HCT116 (cell line): ENCODE results near the gene HES2. TPM values are rescaled to one million over a fixed set of nuclear protein-coding genes. Genes with fewer than 3 reads are reported as not detected.

Experiments
- ATAC-seq: fragments of 200-7000 bp; cut with Tn5 transposase; 2 replicates; pipeline ENCODE4 v1.9.1; 2020; ENCODE audit warnings: mild to moderate bottlenecking, moderate library complexity
- BruUV-seq: library from RNA; stranded (reverse); fragments of 400-500 nt; replicated peaks from 2 replicates; lab custom pipeline; 2021; lab: Mats Ljungman, UMichigan
- CTCF ChIA-PET: fragments of 300-600 bp; sonication (Branson Sonifier 250); formaldehyde crosslinking; loops from one replicate; lab custom pipeline; 2021; ENCODE audit warnings: antibody characterized with exemption; lab: Charles Lee
- POLR2A ChIA-PET: fragments of 300-600, 350-600 bp; sonication (Branson Sonifier 250); formaldehyde crosslinking; loops from one replicate; lab custom pipeline; 2021; ENCODE audit warnings: antibody characterized with exemption; lab: Charles Lee
- RAD21 ChIA-PET, 2 experiments: fragments of 300-600 bp; sonication (Branson Sonifier 250); formaldehyde crosslinking; loops; one replicate each; lab custom pipeline; 2023; ENCODE audit warnings: low total read pairs in 2 of 2; ENCODE audit not compliant: uncharacterized antibody in 2 of 2, unreplicated experiment in 2 of 2, low non-redundant PET in 1 of 2; lab: Charles Lee
- DNase-seq: peaks from one replicate; pipeline ENCODE4 v3.0.0-alpha.2; 2010; ENCODE audit warnings: low read depth, low spot score
- H2AFZ ChIP-seq: fragments of 200-600 bp; shearing (Covaris generic), sonication (generic); 2 replicates; pipeline ENCODE4 v1.6.1; 2017; ENCODE audit warnings: low read depth, mixed run types, mixed read lengths, antibody characterized with exemption, low read length; ENCODE audit not compliant: poor library complexity, severe bottlenecking
- H3K27ac ChIP-seq: 2 replicates; pipeline ENCODE4 v1.5.1; 2012; ENCODE audit warnings: low read depth, low read length
- H3K27me3 ChIP-seq: fragments of 200-600 bp; sonication (generic); 2 replicates; pipeline ENCODE4 v1.6.1; 2016; ENCODE audit warnings: mixed run types, low read length, mixed read lengths; ENCODE audit not compliant: insufficient read depth
- H3K36me3 ChIP-seq, 2 experiments: fragments of 200-500 bp in 1 of 2; fragments of 200-600 bp in 1 of 2; sonication (Bioruptor generic) in 1 of 2; sonication (generic) in 1 of 2; 2 replicates each; pipeline versions ENCODE4 v1.5.1 to v1.6.1; 2014 to 2016; ENCODE audit warnings: low read length in 2 of 2, inconsistent platforms in 1 of 2, mixed read lengths in 1 of 2, mixed run types in 1 of 2; ENCODE audit not compliant: insufficient read depth in 2 of 2, control insufficient read depth in 1 of 2
- H3K4me1 ChIP-seq, 2 experiments: fragments of 200-600 bp in 1 of 2; sonication (generic) in 1 of 2; 2 replicates each; pipeline versions ENCODE4 v1.5.1 to v1.6.1; 2012 to 2017; ENCODE audit warnings: low read length in 2 of 2, inconsistent platforms in 1 of 2, mild to moderate bottlenecking in 1 of 2, mixed read lengths in 1 of 2, mixed run types in 1 of 2, moderate library complexity in 1 of 2; ENCODE audit not compliant: insufficient read depth in 2 of 2, control insufficient read depth in 1 of 2
- H3K4me2 ChIP-seq: fragments of 200-600 bp; sonication (generic); 2 replicates; pipeline ENCODE4 v1.6.1; 2017; ENCODE audit warnings: mixed run types, low read length, mixed read lengths
- H3K4me3 ChIP-seq, 2 experiments: fragments of 200-600 bp in 1 of 2; sonication (generic) in 1 of 2; replicated peaks in 1 of 2; 2 replicates each; pipeline ENCODE4 v1.5.1; 2011 to 2016; ENCODE audit warnings: low read length in 2 of 2, control low read depth in 1 of 2, low read depth in 1 of 2, mild to moderate bottlenecking in 1 of 2, mixed read lengths in 1 of 2, mixed run types in 1 of 2
- H3K79me2 ChIP-seq: fragments of 200-600 bp; sonication (generic); 2 replicates; pipeline ENCODE4 v1.6.1; 2017; ENCODE audit warnings: mild to moderate bottlenecking, mixed run types, low read length, moderate library complexity, mixed read lengths; ENCODE audit not compliant: insufficient read depth
- H3K9ac ChIP-seq: fragments of 200-600 bp; sonication (generic); 2 replicates; pipeline ENCODE4 v1.6.1; 2016; ENCODE audit warnings: low read length, mixed read lengths
- H3K9me2 ChIP-seq: fragments of 200-600 bp; sonication (generic), shearing (Covaris generic); 2 replicates; pipeline ENCODE4 v1.6.1; 2017; ENCODE audit warnings: mixed run types, mild to moderate bottlenecking, moderate library complexity; ENCODE audit not compliant: insufficient read depth
- H3K9me3 ChIP-seq, 2 experiments: fragments of 200-500 bp in 1 of 2; fragments of 200-600 bp in 1 of 2; sonication (Bioruptor generic) in 1 of 2; sonication (generic) in 1 of 2; 2 replicates each; pipeline ENCODE4 v1.6.1; 2014 to 2017; ENCODE audit warnings: low read length in 2 of 2, mixed read lengths in 2 of 2, inconsistent platforms in 1 of 2, low read depth in 1 of 2, mild to moderate bottlenecking in 1 of 2, mixed run types in 1 of 2, moderate library complexity in 1 of 2; ENCODE audit not compliant: control insufficient read depth in 1 of 2, insufficient read depth in 1 of 2
- H4K20me1 ChIP-seq: fragments of 200-600 bp; sonication (generic), shearing (Covaris generic); 2 replicates; pipeline ENCODE4 v1.6.1; 2017; ENCODE audit warnings: mixed run types, mild to moderate bottlenecking, moderate library complexity; ENCODE audit not compliant: insufficient read depth
- EZH2phosphoT487 ChIP-seq: fragments of 200-600 bp; IDR thresholded peaks from 2 replicates; pipeline ENCODE4 v1.6.1; 2018; ENCODE audit warnings: antibody characterized with exemption, borderline replicate concordance
- POLR2AphosphoS5 ChIP-seq: IDR thresholded peaks from 2 replicates; pipeline ENCODE4 v1.6.1; 2011; ENCODE audit warnings: mild to moderate bottlenecking, low read depth, low read length, moderate library complexity
- SP1 ChIP-seq: IDR thresholded peaks from 2 replicates; pipeline ENCODE4 v1.6.1; 2012; ENCODE audit warnings: low read depth
- intact Hi-C: fragments of 100-400 bp; cut with micrococcal nuclease; formaldehyde crosslinking; loops from 2 replicates; pipeline ENCODE4 v1.10.0; 2022
- total RNA-seq: library from RNA; stranded (reverse); gene quantifications from one replicate; pipeline ENCODE4 v1.2.1, GENCODE V29; 2021; ENCODE audit not compliant: unreplicated experiment
- TF ChIP-seq, protein P1 (sequence below): IDR thresholded peaks from 2 replicates; pipeline ENCODE4 v1.6.1; 2012

HES2 gene
- total RNA-seq, 1 experiment from 2014 or later, result 8.4 TPM

DNA sequence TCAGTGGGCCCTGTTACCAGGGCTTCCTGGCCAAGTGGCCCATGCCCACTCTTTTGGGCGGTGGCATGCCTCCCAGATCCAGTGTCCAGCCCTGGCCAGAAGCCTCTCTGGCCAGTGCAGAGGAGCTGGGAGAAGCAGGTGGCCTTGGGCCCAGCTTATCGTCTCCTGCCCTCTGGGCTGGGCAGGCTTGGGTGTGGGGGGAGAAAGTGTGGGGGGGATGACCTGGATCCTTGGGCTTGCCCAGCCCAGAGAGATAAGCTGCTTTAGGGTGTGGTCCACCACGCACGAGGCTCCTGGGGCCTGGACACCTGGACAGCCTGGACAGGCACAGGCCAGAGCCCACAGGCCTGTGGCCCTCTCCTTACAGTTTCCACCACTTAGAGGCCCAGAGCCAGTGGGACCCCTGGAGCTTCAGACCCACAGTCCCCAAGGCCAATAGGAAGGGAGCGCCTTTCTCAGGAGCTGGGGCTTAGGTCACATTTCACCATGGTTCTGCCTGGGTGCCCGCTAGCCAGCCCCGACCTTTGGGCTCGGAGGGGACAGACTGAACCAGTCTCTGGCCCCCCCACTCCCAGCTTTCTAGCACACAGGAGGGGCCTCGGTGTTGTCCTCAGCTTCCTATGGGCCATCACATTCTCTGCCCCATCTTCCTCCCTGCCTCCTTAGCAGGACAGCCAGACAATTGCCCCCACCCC, 6.7 kb upstream of the HES2 start:
- peaks cover 48 to 71% of the 10 kb centered on the region in 2 experiments for H3K4me1 ChIP-seq
- H3K4me2 ChIP-seq, result peak overlapping the region; percentile 83
- ChIA-PET CTCF (interaction anchor here (2.7 kb wide), 1 partner anchor 12 kb away, joined by 19 read pairs; no protein-coding TSS in a partner anchor), RAD21 (no interaction called here), POLR2A (interaction anchor here (0.7 to 0.9 kb wide), 2 partner anchors 11 to 14 kb away, joined by 3 to 4 read pairs; no protein-coding TSS in a partner anchor)
- H3K9me2 ChIP-seq, result no peaks in the 10 kb centered on the region
- peaks cover 11% of the 10 kb centered on the region; the same call in 1 of the 2 replicates for H3K79me2 ChIP-seq
- H3K9me3 ChIP-seq, result no peaks in the 10 kb centered on the region
- H4K20me1 ChIP-seq, result no peaks in the 10 kb centered on the region
- no peaks in the 10 kb centered on the region for H3K36me3 ChIP-seq
- BruUV-seq, result no TSS peak
- H3K27me3 ChIP-seq, result no peaks in the 10 kb centered on the region
- no peak for TF ChIP-seq SP1
- intact Hi-C loops, result no loop called here
- DNase-seq, result no peak
- no peak for ATAC-seq
- H3K9ac ChIP-seq, result peak overlapping the region; percentile 73
- peak overlapping the region; percentile 81 for H3K27ac ChIP-seq
- no peak overlapping the region for H2AFZ ChIP-seq
- peak overlapping the region; percentile 62 to 76; a peak in 2 of 4 replicates for H3K4me3 ChIP-seq

DNA sequence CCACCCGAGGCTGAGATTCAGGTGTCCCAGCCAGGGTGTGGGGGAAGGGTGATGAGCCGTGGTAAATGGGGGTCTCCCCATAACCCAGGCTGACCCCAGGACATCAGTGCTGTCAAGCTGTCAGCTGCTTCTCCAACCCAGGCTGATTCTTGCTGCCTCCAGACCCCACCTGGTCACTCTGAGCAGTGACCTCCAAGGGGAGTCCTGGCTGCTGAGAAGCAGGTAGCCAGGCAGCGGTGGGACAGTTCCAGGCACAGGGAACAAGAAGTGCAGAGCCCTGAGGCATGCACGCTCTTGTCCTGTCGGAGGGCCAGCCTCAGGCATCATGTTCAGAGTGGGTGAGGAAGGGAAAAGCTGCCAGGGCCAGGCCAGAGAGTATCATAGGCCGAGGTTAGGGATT, 5.9 kb upstream of the HES2 start:
- peak overlapping the region; percentile 73 for H3K9ac ChIP-seq
- intact Hi-C loops, result no loop called here
- ChIA-PET RAD21 (no interaction called here), POLR2A (interaction anchor here (0.7 to 0.9 kb wide), 2 partner anchors 12 to 15 kb away, joined by 3 to 4 read pairs; no protein-coding TSS in a partner anchor), CTCF (interaction anchor here (1.4 to 2.7 kb wide), 3 partner anchors 12 to 14 kb away, joined by 5 to 19 read pairs (median 8); no protein-coding TSS in a partner anchor)
- peak overlapping the region; percentile 81; the same call in 1 of the 2 replicates for H3K27ac ChIP-seq
- TSS peak; percentile 47 for BruUV-seq
- H2AFZ ChIP-seq, result no peak overlapping the region
- H3K36me3 ChIP-seq, result no peaks in the 10 kb centered on the region
- DNase-seq (no peak), ATAC-seq (no peak)
- H3K9me2 ChIP-seq, result no peaks in the 10 kb centered on the region
- peak overlapping the region; percentile 83 for H3K4me2 ChIP-seq
- no peak for TF ChIP-seq EZH2phosphoT487
- TF ChIP-seq, protein P1, sequence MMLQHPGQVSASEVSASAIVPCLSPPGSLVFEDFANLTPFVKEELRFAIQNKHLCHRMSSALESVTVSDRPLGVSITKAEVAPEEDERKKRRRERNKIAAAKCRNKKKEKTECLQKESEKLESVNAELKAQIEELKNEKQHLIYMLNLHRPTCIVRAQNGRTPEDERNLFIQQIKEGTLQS, result no peak
- TF ChIP-seq POLR2AphosphoS5, result no peak
- H3K27me3 ChIP-seq, result no peaks in the 10 kb centered on the region
- H3K4me3 ChIP-seq, result peak overlapping the region; percentile 62 to 76
- H3K4me1 ChIP-seq, result peaks cover 54 to 79% of the 10 kb centered on the region in 2 experiments
- no peaks in the 10 kb centered on the region for H3K9me3 ChIP-seq
- peaks cover 11% of the 10 kb centered on the region; the same call in 1 of the 2 replicates for H3K79me2 ChIP-seq
- no peaks in the 10 kb centered on the region for H4K20me1 ChIP-seq
